NCI-H82 (cell line): ENCODE measurements around the gene KRTAP10-11.

ENCODE experiments used
- DNase-seq: peaks from one replicate; lab custom pipeline; 2025; lab: John Stamatoyannopoulos, UW

The KRTAP10-11 gene

GRCh38 chr21:44695641-44696040 is 49.4 kb downstream of the KRTAP10-11 start:
- no peak for DNase-seq

GRCh38 chr21:44696572-44696971 is 50.4 kb downstream of the KRTAP10-11 start:
- DNase-seq, result no peak
